HEK293T (cell line): Measurements from ENCODE around the gene KLK2.

Experiments
- CTCF ChIA-PET: fragments of 350-600 bp; formaldehyde crosslinking; extraction: SDS; loops from one replicate; lab custom pipeline; 2021; ENCODE audit warnings: antibody characterized with exemption, inconsistent platforms; lab: Yijun Ruan, JAX
- POLR2A ChIA-PET: fragments of 350-600 bp; formaldehyde crosslinking; extraction: SDS; loops from one replicate; lab custom pipeline; 2020; ENCODE audit warnings: antibody characterized with exemption, inconsistent platforms; lab: Yijun Ruan, JAX
- DNase-seq: peaks from one replicate; pipeline ENCODE4 v3.0.0; 2012; ENCODE audit warnings: mixed read lengths; ENCODE audit errors: extremely low spot score
- ARNT ChIP-seq: fragments of 450-650 bp; IDR thresholded peaks from 2 replicates; pipeline ENCODE4 v1.6.1; 2017; ENCODE audit warnings: mild to moderate bottlenecking
- BHLHE40 ChIP-seq: fragments of 450-650 bp; IDR thresholded peaks from 2 replicates; pipeline ENCODE4 v1.6.1; 2016; ENCODE audit warnings: mild to moderate bottlenecking, moderate library complexity, borderline replicate concordance
- CTBP1 ChIP-seq: fragments of 450-650 bp; IDR thresholded peaks from 2 replicates; pipeline ENCODE4 v1.6.1; 2016; ENCODE audit warnings: borderline replicate concordance
- ELF4 ChIP-seq: fragments of 450-650 bp; IDR thresholded peaks from 2 replicates; pipeline ENCODE4 v1.6.1; 2017; ENCODE audit warnings: antibody characterized with exemption
- FOXA1 ChIP-seq: fragments of 450-650 bp; IDR thresholded peaks from 2 replicates; pipeline ENCODE4 v1.6.1; 2016; ENCODE audit warnings: mild to moderate bottlenecking
- FOXK2 ChIP-seq: fragments of 450-650 bp; IDR thresholded peaks from 2 replicates; pipeline ENCODE4 v1.6.1; 2016; ENCODE audit warnings: mild to moderate bottlenecking
- FOXM1 ChIP-seq: fragments of 450-650 bp; IDR thresholded peaks from 2 replicates; pipeline ENCODE4 v1.6.1; 2017; ENCODE audit warnings: mild to moderate bottlenecking, borderline replicate concordance
- HDGF ChIP-seq: fragments of 450-650 bp; IDR thresholded peaks from 2 replicates; pipeline ENCODE4 v1.6.1; 2017; ENCODE audit warnings: antibody characterized with exemption, borderline replicate concordance
- L3MBTL2 ChIP-seq: fragments of 450-650 bp; conservative IDR thresholded peaks from 2 replicates; pipeline ENCODE4 v1.6.1; 2016; ENCODE audit warnings: mild to moderate bottlenecking
- LEF1 ChIP-seq: fragments of 450-650 bp; IDR thresholded peaks from 2 replicates; pipeline ENCODE4 v1.6.1; 2017; ENCODE audit warnings: mild to moderate bottlenecking, borderline replicate concordance
- NFRKB ChIP-seq: fragments of 450-650 bp; IDR thresholded peaks from 2 replicates; pipeline ENCODE4 v1.6.1; 2016; ENCODE audit warnings: mild to moderate bottlenecking, moderate library complexity
- PKNOX1 ChIP-seq: fragments of 450-650 bp; IDR thresholded peaks from 2 replicates; pipeline ENCODE4 v1.6.1; 2016
- SP1 ChIP-seq: fragments of 450-650 bp; IDR thresholded peaks from 2 replicates; pipeline ENCODE4 v1.6.1; 2017
- SUZ12 ChIP-seq: fragments of 450-650 bp; IDR thresholded peaks from 2 replicates; pipeline ENCODE4 v1.6.1; 2016; ENCODE audit warnings: mild to moderate bottlenecking
- TARDBP ChIP-seq: fragments of 450-650 bp; IDR thresholded peaks from 2 replicates; pipeline ENCODE4 v1.6.1; 2016
- ZNF384 ChIP-seq: fragments of 450-650 bp; IDR thresholded peaks from 2 replicates; pipeline ENCODE4 v1.6.1; 2016

Gene KLK2

GRCh38 chr19:50876456-50876855 is 3.2 kb downstream of the KLK2 start:
- TF ChIP-seq FOXA1 (no peak), FOXK2 (no peak), FOXM1 (no peak), BHLHE40 (no peak), PKNOX1 (no peak), LEF1 (no peak), NFRKB (no peak), CTBP1 (no peak), SUZ12 (no peak), L3MBTL2 (no peak), ARNT (no peak), HDGF (no peak), TARDBP (no peak), ELF4 (no peak), SP1 (no peak), ZNF384 (no peak)
- ChIA-PET POLR2A (no interaction called here), CTCF (no interaction called here)

GRCh38 chr19:50877338-50877737 is 4.1 kb downstream of the KLK2 start:
- ChIA-PET CTCF (no interaction called here), POLR2A (no interaction called here)
- no peak for TF ChIP-seq L3MBTL2
- no peak for DNase-seq

More at GRCh38 chr19:50876456-50876855, 3.2 kb downstream of the KLK2 start:
- no peak for DNase-seq

GRCh38 chr19:50878851-50879250 is 5.6 kb downstream of the KLK2 start:
- CTCF ChIA-PET: no interaction called here
- no peak for DNase-seq
- no peak for TF ChIP-seq ARNT
- TF ChIP-seq PKNOX1: no peak
- TF ChIP-seq SUZ12: no peak
- TF ChIP-seq LEF1: no peak
- TF ChIP-seq ELF4: no peak
- no peak for TF ChIP-seq ZNF384
- no peak for TF ChIP-seq TARDBP
- TF ChIP-seq L3MBTL2: no peak
- no peak for TF ChIP-seq SP1
- TF ChIP-seq FOXA1: no peak
- no peak for TF ChIP-seq HDGF
- TF ChIP-seq BHLHE40: no peak
- no peak for TF ChIP-seq FOXK2
- no peak for TF ChIP-seq FOXM1
- POLR2A ChIA-PET: no interaction called here

GRCh38 chr19:50880241-50880640 is 7.0 kb downstream of the KLK2 start:
- ChIA-PET CTCF (no interaction called here), POLR2A (no interaction called here)
- DNase-seq: no peak
- no peak for TF ChIP-seq CTBP1
- no peak for TF ChIP-seq FOXK2
- TF ChIP-seq SP1: no peak
- TF ChIP-seq TARDBP: no peak
- no peak for TF ChIP-seq ZNF384
- no peak for TF ChIP-seq ARNT
- TF ChIP-seq ELF4: no peak
- no peak for TF ChIP-seq L3MBTL2
- no peak for TF ChIP-seq NFRKB
- TF ChIP-seq LEF1: no peak
- TF ChIP-seq HDGF: no peak
- no peak for TF ChIP-seq PKNOX1
- no peak for TF ChIP-seq FOXA1

GRCh38 chr19:50882188-50882587 is 8.9 kb downstream of the KLK2 start:
- ChIA-PET POLR2A (no interaction called here), CTCF (no interaction called here)
- no peak for TF ChIP-seq ELF4
- TF ChIP-seq SUZ12: no peak
- TF ChIP-seq FOXK2: no peak
- TF ChIP-seq ZNF384: no peak
- no peak for TF ChIP-seq PKNOX1
- TF ChIP-seq HDGF: no peak
- TF ChIP-seq SP1: no peak
- no peak for TF ChIP-seq NFRKB
- no peak for TF ChIP-seq FOXM1
- no peak for TF ChIP-seq BHLHE40
- TF ChIP-seq FOXA1: no peak
- no peak for DNase-seq

GRCh38 chr19:50889638-50890037 is 16.4 kb downstream of the KLK2 start:
- POLR2A ChIA-PET: no interaction called here
- TF ChIP-seq PKNOX1 (no peak), FOXA1 (no peak), L3MBTL2 (no peak), SP1 (no peak), HDGF (no peak), NFRKB (no peak), BHLHE40 (no peak), ZNF384 (no peak), ELF4 (no peak), FOXK2 (no peak)
- no peak for DNase-seq
- CTCF ChIA-PET: no interaction called here
